Uterus (tissue), 2 donors: ENCODE data around the gene KIAA1549.

ENCODE experiments used
- POLR2A ChIP-seq, 2 donors: fragments of 450-650 bp; IDR thresholded peaks; one replicate each; pipeline ENCODE4 v1.6.1; 2016; ENCODE audit warnings: antibody characterized with exemption in 2 of 2, mild to moderate bottlenecking in 1 of 2, moderate library complexity in 1 of 2
- TF ChIP-seq, protein P1 (sequence below), 4 experiments: fragments of 200-600 bp in 2 of 4; fragments of 450-650 bp in 2 of 4; sonication (generic) in 2 of 4; IDR thresholded peaks; one replicate each; pipeline ENCODE4 v1.5.1; 2016 to 2019; ENCODE audit warnings: antibody characterized with exemption in 4 of 4, mild to moderate bottlenecking in 2 of 4, moderate library complexity in 1 of 4

DNA sequence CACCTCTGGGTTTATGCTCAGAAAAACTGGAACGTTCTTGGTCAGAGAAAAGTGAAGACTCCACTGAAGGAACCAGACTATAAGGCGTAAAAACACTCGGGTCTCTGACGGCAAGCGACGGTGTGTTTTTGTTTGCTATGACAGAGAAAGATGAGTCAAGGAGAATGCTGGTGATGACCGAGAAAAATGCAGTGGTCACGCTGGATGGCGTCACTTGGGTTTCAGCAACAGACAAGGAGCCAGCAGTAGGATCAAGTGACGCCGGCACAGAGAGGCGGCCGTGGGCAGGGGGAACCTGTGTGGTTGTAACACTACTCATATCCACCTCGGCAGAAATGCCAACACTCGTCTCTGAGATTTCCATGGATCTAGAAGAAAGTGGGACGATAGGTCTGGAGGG lies 63.4 kb downstream of the KIAA1549 start:
- no peak for TF ChIP-seq POLR2A (IDR thresholded peaks at IDR 0.05)
- TF ChIP-seq, protein P1, sequence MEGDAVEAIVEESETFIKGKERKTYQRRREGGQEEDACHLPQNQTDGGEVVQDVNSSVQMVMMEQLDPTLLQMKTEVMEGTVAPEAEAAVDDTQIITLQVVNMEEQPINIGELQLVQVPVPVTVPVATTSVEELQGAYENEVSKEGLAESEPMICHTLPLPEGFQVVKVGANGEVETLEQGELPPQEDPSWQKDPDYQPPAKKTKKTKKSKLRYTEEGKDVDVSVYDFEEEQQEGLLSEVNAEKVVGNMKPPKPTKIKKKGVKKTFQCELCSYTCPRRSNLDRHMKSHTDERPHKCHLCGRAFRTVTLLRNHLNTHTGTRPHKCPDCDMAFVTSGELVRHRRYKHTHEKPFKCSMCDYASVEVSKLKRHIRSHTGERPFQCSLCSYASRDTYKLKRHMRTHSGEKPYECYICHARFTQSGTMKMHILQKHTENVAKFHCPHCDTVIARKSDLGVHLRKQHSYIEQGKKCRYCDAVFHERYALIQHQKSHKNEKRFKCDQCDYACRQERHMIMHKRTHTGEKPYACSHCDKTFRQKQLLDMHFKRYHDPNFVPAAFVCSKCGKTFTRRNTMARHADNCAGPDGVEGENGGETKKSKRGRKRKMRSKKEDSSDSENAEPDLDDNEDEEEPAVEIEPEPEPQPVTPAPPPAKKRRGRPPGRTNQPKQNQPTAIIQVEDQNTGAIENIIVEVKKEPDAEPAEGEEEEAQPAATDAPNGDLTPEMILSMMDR (IDR thresholded peaks at IDR 0.05): no peak
